ENCODE measurements around the gene DCXR. TPM values are rescaled to one million over a fixed set of nuclear protein-coding genes. Genes with fewer than 3 reads are reported as not detected.

Gene DCXR
- total RNA-seq, 1 donor from 2014 or later: 106 TPM

- Histone ChIP-seq H3K4me3 (no peak overlapping the region), H3K4me1 (peaks cover 50% of the 10 kb centered on the region), H3K27me3 (no peaks in the 10 kb centered on the region), H3K36me3 (no peaks in the 10 kb centered on the region), H3K9me3 (no peaks in the 10 kb centered on the region), H3K27ac (peak overlapping the region; percentile 51)
- intact Hi-C loops (cut with DNase I): no loop called here
- TF ChIP-seq POLR2AphosphoS5 (IDR thresholded peaks at IDR 0.05; ENCODE audit: insufficient read depth in 1 of 2, low read depth in 1 of 2) (peak in 1 of 2 donors; percentile 24), POLR2A (IDR thresholded peaks at IDR 0.05) (no peak)
- DNase-seq (ENCODE audit: extremely low spot score in 2 of 2): no peak
Observed at GRCh38 chr17:82006468-82007227, 30.8 kb downstream of the DCXR start.

- Histone ChIP-seq H3K9me3 (no peaks in the 10 kb centered on the region), H3K27ac (no peak overlapping the region), H3K27me3 (no peaks in the 10 kb centered on the region), H3K36me3 (no peaks in the 10 kb centered on the region), H3K4me3 (no peak overlapping the region), H3K4me1 (peaks cover 50% of the 10 kb centered on the region)
- no peak for DNase-seq (ENCODE audit: extremely low spot score in 2 of 2)
- intact Hi-C loops (cut with DNase I): no loop called here
- TF ChIP-seq POLR2A (IDR thresholded peaks at IDR 0.05) (no peak), POLR2AphosphoS5 (IDR thresholded peaks at IDR 0.05; ENCODE audit: insufficient read depth in 1 of 2, low read depth in 1 of 2) (no peak), CTCF (IDR thresholded peaks at IDR 0.05) (no peak)
Observed at GRCh38 chr17:82005701-82006348, 31.7 kb downstream of the DCXR start.

- H3K4me1 ChIP-seq: peaks cover 50% of the 10 kb centered on the region
- H3K9me3 ChIP-seq: no peaks in the 10 kb centered on the region
- intact Hi-C loops (cut with DNase I): no loop called here
- no peaks in the 10 kb centered on the region for H3K27me3 ChIP-seq
- TF ChIP-seq CTCF (IDR thresholded peaks at IDR 0.05) (no peak), POLR2AphosphoS5 (IDR thresholded peaks at IDR 0.05; ENCODE audit: insufficient read depth in 1 of 2, low read depth in 1 of 2) (no peak), POLR2A (IDR thresholded peaks at IDR 0.05) (no peak)
- peak overlapping the region; percentile 74 for H3K27ac ChIP-seq
- no peak overlapping the region for H3K4me3 ChIP-seq
- H3K36me3 ChIP-seq: no peaks in the 10 kb centered on the region
- no peak for DNase-seq (ENCODE audit: extremely low spot score in 2 of 2)
Observed at GRCh38 chr17:82004517-82005455, 32.7 kb downstream of the DCXR start.

GRCh38 chr17:82003411-82004381 lies 33.8 kb downstream of the DCXR start:
- H3K27ac ChIP-seq: peak overlapping the region; percentile 74
- no peaks in the 10 kb centered on the region for H3K36me3 ChIP-seq
- peaks cover 50% of the 10 kb centered on the region for H3K4me1 ChIP-seq
- intact Hi-C loops (cut with DNase I): no loop called here
- no peaks in the 10 kb centered on the region for H3K27me3 ChIP-seq
- DNase-seq (ENCODE audit: extremely low spot score in 2 of 2): no peak
- H3K9me3 ChIP-seq: no peaks in the 10 kb centered on the region
- TF ChIP-seq POLR2A (IDR thresholded peaks at IDR 0.05): no peak
- peak; percentile 83 to 84 for TF ChIP-seq POLR2AphosphoS5 (IDR thresholded peaks at IDR 0.05; ENCODE audit: insufficient read depth in 1 of 2, low read depth in 1 of 2)
- H3K4me3 ChIP-seq: peak overlapping the region in 1 of 2 donors; percentile 19

GRCh38 chr17:82001571-82002056 lies 35.9 kb downstream of the DCXR start:
- H3K27me3 ChIP-seq: no peaks in the 10 kb centered on the region
- no peak overlapping the region for H3K4me3 ChIP-seq
- no peak for TF ChIP-seq POLR2A (IDR thresholded peaks at IDR 0.05)
- no peak for TF ChIP-seq CTCF (IDR thresholded peaks at IDR 0.05)
- TF ChIP-seq POLR2AphosphoS5 (IDR thresholded peaks at IDR 0.05; ENCODE audit: insufficient read depth in 1 of 2, low read depth in 1 of 2): no peak
- intact Hi-C loops (cut with DNase I): no loop called here
- no peaks in the 10 kb centered on the region for H3K9me3 ChIP-seq
- H3K4me1 ChIP-seq: peaks cover 42% of the 10 kb centered on the region
- no peak overlapping the region for H3K27ac ChIP-seq
- DNase-seq (ENCODE audit: extremely low spot score in 2 of 2): no peak
- no peaks in the 10 kb centered on the region for H3K36me3 ChIP-seq
